CD4-positive, alpha-beta T cell treated with Interleukin-6 for 4 hours (primary cell): ENCODE measurements around the gene MRPL20.
A peak's percentile ranks its signal among the peaks of the same experiment; 100 is the strongest.
"Not testable (repeated sequence)": the region's sequence is repeated elsewhere in the genome, so short reads cannot be mapped to it uniquely, and the experiment has no call there.

Source experiments
- DNase-seq: peaks from one replicate; pipeline ENCODE4 v3.0.0-alpha.2; 2020; ENCODE audit warnings: mixed read lengths

MRPL20 gene

DNA sequence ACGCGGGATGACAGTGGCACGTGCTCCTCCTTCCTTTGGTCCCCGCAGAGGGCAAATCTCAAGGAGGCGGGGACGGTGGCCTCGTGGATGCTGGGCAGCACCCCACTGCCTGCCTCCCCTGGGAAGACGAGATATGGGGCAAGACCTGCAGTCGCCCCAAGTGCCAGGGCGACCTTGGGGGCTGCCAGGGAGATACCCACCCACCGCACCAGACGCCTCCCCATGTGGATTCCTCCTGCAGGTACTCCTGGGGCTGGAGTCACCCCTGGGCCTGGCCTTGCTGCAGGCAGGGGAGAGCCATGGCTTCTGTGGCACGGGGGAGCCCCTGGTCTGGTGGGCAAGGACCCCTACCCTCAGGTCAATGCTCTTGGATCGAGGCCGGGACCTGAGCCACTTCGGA, 26.2 kb downstream of the MRPL20 start:
- no peak for DNase-seq

DNA sequence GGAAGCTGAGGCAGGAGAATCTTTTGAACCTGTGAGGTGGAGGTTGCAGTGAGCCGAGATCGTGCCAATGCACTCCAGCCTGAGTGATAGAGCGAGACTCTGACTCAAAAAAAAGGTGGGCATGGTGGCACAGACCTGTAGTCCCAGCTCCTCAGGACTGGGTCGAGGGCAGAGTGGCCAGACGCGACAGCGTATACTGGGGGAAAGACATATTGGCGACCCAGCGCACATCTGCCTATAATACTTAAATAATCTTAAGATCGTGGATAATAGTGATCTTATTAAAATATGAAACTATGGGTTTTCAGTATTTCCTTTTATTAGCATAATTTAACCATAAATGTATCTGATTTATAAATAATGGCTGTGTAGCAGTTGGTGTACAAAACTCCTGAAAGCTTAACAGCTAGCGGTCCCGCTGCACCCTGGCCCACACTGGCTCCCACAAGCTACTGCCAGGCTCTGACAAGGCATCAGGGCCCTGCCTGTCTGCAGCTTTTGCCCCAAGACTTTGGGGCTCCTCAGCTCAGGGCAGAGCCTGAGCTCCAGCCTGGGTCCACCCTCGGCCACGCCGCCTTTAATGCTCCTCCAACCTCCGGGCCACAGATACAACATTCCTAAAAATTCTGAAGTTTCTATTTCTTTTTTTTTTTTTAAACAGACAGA, 29.4 kb downstream of the MRPL20 start:
- no peak for DNase-seq

DNA sequence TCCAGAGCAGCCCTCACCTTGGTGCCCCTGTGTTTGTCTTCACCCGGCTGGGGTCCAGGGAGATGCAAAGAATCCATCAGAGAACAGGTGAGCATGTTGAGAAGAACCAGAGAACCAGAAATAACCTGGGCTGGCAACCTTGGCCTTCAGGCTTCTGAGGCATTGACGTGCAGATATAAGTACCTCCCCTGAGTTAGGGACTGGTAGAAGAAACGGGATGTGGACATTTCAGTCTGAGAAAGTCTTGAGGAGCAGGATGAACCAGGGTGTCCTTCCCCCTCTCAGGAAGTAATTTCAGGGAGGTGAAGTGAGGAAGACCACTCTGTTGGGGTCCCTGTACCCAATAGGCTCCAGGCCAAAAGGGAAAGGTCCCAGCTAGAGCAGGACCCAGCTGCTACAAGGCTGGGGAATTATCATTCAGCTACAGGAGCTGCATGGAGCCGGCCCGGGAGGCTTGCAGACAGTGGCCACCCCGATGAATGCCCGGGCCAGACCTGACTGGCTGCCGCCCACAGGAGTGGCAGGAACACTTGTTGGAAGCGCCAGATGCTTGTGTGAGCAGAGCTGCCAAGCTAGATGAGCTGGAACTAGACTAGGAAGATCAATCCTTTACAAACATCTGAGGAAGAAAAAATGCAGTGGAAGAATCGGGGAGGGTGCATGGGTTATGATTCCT, 30.4 kb downstream of the MRPL20 start:
- DNase-seq: no peak

DNA sequence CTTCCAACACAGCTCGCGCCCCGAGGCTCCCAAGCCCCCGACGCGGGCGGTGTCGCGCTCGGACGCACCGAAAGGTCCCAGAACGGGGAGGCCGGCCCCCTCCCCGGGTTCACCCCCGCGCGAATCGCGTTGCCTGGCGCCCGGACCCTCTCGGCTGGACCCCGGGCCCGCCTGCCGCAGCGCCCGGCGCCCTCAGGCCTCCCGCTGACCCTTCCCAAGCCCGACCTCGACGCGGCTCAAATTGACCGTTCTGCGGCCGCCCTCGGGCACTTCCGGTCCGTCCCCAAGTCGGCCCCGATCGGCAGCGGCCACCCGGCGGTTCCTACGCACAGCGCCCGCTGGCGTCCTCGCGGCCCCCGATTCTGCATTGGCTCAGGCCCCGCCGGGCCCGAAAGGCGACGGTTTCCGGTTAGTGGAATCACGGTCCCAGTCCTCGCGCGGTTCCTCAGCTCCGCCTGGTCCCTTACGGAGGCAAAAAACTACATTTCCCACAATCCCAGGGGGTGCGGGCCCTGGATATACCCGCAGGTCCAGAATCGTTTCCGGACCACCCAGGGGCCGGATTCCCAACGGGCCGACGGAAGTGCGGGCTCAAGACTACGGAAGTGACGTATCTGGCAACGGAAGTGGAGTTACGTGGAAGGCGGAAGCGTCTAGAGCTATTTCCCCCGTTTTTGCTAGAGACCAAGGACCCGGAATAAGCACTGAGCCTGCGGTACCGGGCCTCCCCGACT, 32.0 kb downstream of the MRPL20 start, which contains the start of gene AURKAIP1:
Gene AURKAIP1, minus strand, starts transcription at position 279 of the 734 bp plus-strand sequence. CDS start 451 bp downstream, outside the sequence.
- peak; percentile 96 for DNase-seq

DNA sequence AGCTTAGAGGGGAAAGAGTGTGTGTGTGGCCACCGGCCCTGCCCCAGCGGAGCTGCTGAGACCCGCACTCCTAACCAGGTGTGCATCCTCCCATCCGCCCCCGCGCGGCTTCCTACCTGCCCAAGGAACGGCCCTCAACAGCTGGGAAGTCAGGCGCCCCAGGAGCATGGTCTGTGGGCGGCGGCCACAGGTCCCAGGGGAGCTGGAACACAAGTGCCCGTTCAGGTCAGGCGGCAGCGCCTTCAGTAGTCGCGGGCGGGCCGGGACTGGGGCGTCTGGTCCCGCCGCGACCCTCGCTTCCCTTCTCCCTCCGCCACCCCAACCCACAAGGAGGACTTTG, 32.5 kb downstream of the MRPL20 start:
- DNase-seq: peak; percentile 15

DNA sequence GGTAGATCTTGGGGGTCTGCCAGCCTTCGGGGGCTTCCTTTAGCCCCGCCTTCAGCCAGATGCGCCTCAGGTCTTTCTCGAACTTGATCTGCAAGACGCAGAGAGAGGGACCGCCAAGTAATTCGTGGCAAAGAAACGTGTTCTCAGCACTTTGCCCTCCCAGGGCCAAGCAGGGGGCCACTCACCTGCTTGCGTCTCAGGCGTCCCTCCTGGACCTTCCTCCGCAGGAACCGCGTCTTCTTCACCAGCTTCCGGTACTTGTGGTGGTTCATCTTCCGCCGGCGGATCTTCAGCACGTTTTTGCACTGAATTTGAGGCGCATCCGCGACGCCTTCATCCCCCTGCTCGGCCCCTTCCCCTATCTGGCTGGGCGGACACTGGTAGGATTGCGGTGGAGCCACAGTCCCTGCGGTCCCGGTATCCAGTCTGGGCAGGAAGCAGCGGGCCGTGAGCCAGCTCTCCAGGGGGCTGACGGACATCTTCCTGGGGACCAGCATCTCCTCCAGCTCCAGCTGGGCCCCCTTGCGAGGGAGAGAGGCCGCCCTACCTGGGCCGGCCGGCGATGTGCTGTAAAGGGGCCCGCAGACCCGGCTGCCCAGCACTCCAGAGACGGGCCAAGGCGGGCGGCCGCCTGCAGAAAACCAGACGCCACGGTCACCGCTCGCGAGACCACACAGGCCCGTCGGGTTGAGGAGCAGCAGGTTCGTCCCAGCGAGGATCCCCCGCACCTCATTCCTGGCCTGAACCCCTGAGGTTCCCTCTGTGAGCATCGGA, 33.1 kb downstream of the MRPL20 start:
- no peak for DNase-seq

DNA sequence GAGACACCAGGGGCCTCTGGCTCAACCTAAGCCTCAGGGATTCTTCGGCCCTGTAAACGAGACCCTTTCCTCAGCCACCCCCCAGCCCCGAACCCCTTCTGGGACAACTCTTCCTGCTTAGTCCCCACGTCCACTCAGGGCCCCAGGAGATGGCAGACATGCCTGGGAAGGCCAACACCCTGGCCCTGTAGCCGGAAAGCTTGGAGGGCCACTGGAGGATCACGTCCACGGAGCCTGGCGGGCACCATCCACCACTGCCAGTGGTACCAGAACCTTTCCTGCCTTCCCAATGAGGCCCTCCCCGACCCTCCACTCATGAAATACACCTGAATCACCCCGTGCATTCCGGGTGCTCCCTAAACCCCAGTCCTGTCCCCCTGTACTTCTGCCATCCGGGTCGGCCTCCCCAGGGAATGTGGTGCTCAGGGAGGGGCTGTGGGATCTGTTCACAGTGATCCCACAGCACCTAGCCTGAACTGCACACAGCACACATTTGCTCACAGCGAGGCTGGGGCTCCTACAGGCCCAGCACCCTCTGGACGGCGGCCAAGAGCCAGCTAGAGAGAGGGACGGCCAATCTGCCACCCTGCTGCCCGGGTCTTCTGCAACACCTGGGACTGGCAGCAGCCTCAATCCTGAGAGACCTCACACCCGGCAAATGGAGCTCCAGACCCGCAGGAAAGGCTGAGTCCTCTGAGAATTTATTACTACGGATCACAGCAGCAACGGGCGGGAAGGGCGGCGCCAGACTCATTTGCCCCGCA, 33.9 kb downstream of the MRPL20 start:
- DNase-seq: no peak

DNA sequence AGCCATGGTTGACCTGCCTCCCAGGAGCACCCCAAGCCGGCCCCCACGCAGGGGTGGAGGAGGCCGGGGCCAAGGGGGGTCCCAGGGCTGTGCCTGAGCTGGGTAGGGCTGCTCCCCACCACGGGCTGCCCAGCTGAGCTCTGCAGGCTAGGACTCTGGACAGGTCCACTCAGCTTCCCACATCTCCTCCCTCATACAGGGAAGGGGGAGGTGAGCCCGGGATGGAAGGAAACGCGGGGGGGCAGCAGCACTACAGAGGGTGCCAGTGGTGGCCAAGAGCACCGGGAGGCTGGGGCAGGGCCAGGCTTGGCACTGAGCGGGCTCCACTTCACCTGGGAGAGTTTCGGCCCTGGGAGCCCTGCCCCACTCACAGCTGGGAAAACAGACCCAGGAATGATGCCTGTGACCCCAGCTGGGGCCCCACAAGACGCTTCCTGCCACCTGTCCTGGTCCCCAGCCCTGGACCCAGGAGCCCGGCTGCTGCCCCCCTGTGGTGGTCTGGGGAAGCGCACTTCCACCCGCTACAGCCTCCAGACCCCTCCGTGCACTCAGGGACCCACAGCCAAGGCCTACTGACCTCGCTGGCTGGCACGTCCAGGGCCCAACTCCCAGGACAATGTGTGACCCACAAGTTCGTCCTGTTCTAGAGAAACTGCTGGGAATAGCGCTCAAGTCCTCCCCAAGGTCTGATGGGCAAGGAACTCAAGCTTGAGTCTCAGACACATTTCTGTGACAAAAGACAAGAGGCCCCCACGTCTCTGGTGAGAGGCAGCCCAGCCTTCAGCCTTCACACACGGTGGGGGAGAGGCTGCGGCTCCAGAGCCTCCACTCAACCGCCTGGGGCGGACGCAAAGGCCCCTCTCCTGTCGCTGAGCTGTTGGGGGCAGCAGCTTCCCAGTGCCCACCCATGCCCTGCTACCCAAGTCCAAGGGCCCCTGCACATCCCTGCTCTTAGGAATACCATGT, 35.1 kb downstream of the MRPL20 start:
- DNase-seq: peak; percentile 80

DNA sequence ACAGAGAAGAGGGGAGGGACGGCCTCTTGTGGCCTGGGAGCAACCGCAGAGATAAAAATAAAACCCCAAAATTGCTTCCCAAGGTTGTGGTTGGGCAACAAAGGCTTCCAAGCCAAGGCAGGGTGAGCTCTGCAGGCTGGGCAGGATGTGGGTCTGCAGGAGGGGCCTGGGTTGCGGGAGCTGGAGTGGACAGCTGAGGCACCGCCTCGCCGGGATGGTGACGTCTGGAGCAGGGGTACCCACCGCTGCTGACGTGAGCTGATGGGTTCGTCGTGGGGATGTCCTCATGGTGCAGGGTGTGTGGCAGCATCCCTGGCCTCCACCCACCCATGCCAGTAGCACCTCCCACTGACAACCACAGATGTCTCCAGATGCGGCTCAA, 35.7 kb downstream of the MRPL20 start:
- peak; percentile 42 for DNase-seq

DNA sequence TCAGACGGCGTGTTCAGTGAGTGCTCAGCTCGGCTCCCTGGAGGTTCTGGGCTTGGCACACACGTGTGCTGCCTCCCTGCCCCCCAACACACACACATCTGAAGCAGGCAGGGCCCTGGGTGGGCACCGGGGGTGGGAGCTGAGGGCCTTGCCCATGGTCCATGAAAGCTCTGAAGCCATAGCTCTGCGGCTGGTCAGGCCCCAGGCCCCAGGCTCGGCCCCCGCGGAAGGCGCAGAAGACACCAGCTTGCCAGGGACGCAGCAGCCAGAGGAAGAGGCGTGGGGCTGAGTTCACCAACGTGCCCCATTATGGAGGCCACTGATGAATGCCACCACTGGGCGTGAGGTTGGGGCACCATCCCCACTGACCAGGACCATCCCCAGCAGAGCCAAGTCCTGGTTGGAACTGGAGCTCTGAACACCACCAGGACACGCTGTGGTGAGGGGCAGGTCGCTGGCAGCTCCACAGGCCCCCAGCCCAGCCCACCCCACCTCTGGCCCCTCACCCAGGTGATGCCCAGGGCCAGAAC, 36.3 kb downstream of the MRPL20 start:
- no peak for DNase-seq

DNA sequence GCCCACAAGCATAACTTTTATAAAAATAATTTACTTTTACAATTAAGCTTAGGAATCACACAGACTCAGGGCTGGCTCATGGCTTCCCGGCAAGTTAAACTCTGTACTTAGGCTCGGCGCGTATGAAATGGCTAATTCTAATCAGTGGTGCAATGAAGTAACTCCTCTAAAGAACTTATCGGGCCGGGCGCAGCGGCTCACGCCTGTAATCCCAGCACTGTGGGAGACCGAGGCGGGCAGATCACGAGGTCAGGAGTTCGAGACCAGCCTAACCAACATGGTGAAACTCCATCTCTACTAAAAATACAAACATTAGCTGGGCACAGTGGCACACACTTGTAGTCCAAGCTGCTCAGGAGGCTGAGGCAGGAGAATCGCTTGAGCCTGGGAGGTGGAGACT, 37.0 kb downstream of the MRPL20 start:
- not testable (repeated sequence) for DNase-seq

DNA sequence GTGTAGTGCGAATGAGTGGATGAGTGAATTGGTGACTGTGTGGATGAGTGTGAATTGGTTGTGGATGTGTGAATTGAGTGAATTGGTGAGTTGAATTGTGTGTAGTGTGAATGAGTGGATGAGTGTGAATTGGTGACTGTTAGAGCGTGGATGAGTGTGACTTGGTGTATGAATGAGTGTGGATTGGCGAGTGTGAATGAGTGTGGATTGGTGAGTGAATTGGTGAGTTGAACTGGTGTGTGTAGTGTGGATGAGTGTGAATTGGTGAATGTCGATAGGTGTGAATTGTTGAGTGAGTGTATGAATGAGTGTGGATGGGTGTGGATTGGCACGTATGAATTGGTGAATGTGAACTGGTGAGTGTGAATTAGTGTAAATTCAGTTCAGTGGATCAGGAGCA, 39.8 kb downstream of the MRPL20 start:
- DNase-seq: no peak

DNA sequence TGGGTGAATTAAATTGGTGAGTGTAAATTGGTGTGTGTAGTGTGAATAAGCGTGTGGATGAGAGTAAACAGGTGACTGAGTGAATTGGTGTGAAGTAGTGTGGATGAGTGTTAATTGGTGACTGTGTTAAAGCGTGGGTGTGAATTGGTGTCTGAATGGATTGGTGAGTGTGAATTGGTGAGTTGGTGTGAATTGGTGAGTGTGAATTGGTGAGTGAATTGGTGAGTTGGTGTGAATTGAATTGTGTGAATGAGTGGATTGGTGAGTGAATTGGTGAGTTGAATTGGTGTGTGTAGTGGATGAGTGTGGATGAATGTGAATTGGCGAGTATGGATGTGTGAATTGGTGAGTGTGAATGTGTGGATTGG, 40.4 kb downstream of the MRPL20 start:
- DNase-seq: no peak

DNA sequence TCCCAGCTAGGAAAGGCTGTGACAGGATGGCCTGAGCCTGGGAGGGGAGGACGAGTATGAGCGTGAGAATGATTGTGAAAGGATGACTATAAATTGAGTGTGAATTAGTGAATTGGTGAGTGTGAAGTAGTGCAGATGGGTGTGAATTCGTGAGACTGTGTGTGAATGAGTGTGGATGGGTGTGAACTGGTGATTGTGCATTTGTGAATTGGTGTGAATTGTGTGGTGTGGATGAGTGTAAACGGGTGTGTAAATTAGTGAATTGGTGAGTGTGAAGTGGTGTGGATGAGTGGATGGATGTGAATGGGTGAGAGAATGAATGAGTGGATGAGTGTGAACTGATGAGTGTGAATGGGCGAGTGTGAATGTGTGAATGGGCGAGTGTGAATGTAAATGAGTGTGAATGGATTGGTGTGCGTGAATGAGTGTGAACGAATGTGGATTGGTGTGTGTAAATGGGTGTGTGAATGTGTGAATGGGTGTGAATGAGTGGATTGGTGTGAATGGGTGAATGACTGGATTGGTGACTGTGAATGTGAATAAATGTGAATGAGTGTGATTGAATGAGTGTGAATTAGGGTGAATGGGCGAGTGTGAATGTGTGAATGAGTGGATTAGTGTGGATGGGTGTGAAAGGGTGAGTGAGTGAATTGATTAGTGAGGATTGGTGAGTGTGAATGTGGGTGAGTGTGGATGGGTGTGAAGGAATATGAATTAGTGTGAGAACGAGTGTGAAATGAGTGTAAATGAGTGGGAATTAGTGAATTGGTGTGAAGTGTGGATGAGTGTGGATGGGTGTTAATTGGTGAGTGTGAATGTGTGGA, 41.0 kb downstream of the MRPL20 start:
- DNase-seq: no peak

DNA sequence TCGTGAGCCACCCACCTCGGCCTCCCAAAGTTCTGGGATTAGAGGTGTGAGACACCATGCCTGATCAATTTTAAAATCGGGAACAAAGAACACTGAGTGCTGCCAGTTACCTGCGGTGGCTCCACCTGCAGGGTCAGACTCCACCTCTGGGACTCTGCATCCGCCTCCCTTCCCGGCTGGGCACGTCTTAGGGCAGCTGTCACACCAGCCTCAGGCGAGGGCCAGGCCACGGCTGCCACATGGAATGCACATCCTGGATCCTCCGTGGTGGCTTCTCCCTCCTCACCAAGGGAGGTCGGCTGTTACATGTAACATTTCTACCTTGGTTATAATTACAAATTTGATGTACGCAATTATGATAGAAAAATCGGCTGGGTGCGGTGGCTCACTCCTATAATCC, 42.8 kb downstream of the MRPL20 start:
- DNase-seq: no peak

DNA sequence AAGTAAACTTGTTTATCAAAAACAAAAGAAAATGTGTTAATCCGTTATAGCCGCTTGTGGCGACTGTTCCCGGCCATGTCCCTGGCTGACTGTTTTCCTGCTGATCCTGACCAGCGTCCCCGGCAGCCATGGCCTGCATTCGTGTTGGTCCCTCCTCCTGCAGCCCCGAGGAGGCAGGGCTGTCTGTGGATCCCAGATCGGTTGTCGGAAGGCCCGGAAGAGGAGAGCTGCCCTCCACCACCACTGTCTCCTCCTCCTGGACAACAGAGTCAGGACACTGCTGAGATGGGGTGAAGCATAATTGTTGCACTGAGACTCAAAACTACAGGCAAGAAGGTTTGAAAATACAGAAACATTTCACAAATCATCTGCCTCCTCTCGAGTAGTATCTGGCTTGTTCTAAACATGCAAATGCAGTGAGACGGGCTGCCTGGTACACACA, 45.1 kb downstream of the MRPL20 start:
- no peak for DNase-seq

DNA sequence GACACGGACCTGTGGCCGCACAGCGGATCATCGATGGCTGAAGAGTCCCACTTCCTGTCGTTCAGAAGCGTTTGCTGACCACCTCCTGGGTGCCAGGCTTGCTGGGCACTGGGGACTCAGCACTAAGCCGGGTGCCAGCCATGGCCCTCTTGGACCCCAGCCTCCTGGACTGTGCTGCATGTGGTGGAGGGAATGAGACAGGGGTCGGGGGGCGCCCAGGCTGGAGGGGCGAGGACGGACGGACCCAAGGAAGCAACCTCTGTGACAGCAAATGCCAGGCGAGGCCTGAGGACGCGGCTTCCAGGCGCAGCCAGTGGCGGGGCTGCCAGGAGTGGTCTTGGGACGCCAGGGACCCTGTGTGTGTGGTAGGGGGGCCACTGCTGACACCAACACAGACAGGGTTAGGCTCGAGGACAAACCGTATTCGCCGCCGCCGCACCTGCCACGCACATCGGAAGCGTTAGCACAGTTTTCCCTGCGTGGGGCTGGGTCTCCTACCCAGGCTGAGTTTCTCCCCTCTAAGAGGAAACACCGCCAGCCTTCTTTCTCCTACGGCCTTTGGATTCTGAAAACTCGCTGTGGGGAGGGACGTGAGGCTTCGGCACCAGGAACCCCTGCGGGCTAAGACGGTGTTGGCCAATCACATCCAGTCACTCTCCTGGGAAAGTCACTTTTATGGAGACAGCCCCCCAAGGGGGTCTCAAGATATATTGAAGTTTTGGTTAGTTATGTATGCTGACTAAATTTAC, 45.7 kb downstream of the MRPL20 start:
- no peak for DNase-seq

DNA sequence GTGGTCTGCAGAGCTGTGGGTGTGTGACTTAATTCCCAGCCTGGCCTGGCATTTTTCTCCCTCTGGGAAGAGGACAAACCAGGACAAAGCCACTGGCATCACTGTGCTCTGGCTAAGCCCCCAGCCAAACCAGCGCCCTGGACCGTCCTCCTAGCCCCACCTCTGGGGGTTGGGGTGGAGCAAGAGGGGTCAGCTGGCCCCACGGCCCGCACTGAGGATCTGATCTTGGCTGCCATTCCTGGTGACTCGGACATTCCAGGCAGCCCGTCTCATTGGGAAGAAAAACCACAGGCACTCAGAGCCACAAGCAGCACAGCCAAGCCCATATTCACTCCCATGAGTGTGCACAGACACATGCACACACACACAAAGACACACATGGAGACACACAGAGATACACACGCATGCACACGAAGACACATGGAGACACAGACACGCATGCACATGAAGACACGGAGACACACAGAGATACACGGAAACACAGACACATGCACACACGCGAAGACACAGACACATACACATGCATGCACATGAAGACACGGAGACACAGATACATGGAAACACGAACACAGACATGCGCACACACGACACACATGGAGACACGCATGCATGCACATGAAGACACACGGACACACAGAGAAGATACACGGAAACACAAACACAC, 46.5 kb downstream of the MRPL20 start:
- no peak for DNase-seq
